ENCODE results near the gene PRKD1. TPM values are rescaled to one million over a fixed set of nuclear protein-coding genes. Genes with fewer than 3 reads are reported as not detected.
"Not testable (repeated sequence)": the region's sequence is repeated elsewhere in the genome, so short reads cannot be mapped to it uniquely, and the experiment has no call there.

The PRKD1 gene
- total RNA-seq, 2 donors from 2014 or later = not detected

DNA sequence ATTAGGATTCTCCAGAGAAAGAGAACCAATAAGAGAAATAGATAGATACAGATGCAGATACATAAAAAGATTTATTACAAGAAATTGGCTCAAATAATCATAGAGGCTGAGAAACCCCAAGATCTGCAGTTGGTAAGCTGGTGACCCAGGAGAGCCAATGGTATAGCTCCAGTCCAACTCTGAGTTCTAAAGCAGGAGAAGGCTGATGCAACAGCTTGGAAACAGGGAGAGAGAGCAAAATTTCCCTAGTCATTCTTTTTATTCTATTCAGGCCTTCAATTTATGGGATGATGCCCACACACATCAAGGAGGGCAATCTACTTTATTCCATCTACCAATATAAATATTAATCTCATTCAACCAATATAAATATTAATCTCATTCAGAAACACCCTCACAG is 218.2 kb downstream of the PRKD1 start:
- peaks cover 22 to 23% of the 10 kb centered on the region in 2 donors for H3K9me3 Mint-ChIP-seq
- no peak overlapping the region for H3K27ac Mint-ChIP-seq
- ATAC-seq (no peak), DNase-seq (ENCODE audit: low spot score in 2 of 2) (no peak)
- no peaks in the 10 kb centered on the region for H3K36me3 Mint-ChIP-seq

DNA sequence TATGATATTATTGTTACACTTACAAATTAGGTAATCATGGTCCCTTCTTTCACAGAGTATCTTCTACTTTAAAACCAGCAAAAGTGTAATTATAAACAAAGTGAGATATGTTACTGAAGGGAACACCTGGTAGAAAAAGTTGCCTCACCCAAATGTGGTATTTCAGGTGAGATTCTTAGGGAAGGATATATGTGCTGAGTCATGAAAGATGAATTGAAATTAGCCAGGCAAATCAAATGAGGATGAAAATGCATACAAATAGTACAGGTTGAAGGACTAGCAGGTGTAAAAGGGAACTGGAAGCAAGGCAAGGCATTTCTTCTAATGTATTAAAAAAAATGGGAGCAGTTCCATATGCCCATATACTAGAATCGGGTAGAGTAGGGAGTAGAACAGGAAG is 220.9 kb downstream of the PRKD1 start:
- ATAC-seq (no peak), DNase-seq (ENCODE audit: low spot score in 2 of 2) (no peak)
- H3K27ac Mint-ChIP-seq = no peak overlapping the region
- no peaks in the 10 kb centered on the region for H3K36me3 Mint-ChIP-seq
- peaks cover 24 to 26% of the 10 kb centered on the region in 2 donors for H3K9me3 Mint-ChIP-seq

DNA sequence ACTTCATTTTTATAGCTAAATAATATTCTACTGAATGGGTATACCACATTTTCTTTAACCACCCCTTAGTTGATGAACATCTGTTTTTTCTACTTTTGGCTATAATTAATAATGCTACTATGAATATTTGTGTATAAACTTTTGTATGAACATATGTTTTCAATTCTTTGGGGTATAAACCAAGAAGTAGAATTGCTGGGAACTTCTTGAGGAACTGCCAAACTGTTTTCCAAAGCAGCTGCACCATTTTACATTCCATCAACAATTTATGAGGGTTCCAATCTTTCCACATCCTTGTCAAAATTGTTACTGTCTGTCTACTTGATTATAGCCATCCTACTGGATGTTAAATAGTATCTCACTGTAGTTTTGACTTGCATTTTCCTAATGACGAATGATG is 221.8 kb downstream of the PRKD1 start:
- Mint-ChIP-seq H3K27ac (no peak overlapping the region), H3K36me3 (no peaks in the 10 kb centered on the region), H3K9me3 (peaks cover 21 to 23% of the 10 kb centered on the region in 2 donors)
- ATAC-seq (no peak), DNase-seq (ENCODE audit: low spot score in 2 of 2) (no peak)

DNA sequence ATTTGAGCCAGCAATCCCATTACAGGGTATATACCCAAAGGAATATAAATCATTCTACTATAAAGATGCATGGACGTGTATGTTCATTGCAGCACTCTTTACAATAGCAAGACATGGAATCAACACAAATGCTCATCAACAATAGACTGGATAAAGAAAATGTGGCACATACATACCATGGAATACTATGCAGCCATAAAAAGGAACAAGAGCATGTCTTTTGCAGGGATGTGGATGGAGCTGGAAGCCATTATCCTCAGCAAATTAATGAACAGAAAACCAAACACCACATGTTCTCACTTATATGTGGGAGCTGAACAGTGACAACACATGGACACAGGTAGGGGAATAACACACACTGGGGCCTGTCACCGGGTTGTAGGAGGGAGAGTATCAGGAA is 238.1 kb downstream of the PRKD1 start:
- H3K9me3 Mint-ChIP-seq = peaks cover 16 to 27% of the 10 kb centered on the region in 2 donors
- not testable (repeated sequence) for H3K27ac Mint-ChIP-seq; DNase-seq (ENCODE audit: low spot score in 2 of 2); ATAC-seq; H3K36me3 Mint-ChIP-seq

GRCh38 chr14:29687866-29688265 is 239.8 kb downstream of the PRKD1 start:
- ATAC-seq (no peak), DNase-seq (ENCODE audit: low spot score in 2 of 2) (no peak)
- H3K27ac Mint-ChIP-seq = no peak overlapping the region
- H3K36me3 Mint-ChIP-seq = peaks cover 0 to 7% of the 10 kb centered on the region in 2 donors
- peaks cover 19 to 29% of the 10 kb centered on the region in 2 donors for H3K9me3 Mint-ChIP-seq

DNA sequence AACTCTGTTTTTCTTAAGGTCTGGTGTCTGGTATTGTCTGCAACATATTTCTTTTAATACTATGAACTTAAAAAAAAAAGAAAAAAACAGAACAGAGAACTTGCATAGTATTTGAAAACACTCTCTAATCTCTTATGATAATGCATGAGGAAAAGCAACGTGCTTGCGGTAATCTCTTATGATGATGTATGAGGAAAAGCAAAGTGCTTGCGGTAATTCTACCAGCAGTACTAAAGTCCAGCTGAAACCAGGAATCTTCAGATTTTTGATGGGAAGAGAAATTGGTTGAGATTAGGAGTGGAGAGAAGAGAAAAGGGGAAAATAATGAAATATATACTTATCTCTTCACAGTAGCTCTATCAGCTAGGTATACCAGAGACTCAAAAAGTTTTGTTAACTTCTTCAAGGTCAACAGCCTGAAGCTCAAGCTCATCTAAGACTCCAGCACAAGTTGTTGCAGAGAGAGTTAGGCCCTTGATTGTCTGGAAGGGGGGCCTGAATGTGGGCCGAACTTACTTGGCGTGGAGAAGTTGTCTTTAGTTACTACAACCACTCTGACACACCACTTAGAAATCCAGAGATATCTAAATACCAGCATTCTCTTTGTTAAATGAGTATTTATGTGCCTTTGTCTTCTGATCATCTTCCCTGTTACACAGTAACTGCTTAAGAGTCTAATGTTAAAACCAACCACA is 240.4 kb downstream of the PRKD1 start:
- Mint-ChIP-seq H3K36me3 (peaks cover 0 to 7% of the 10 kb centered on the region in 2 donors), H3K9me3 (peaks cover 21 to 32% of the 10 kb centered on the region in 2 donors), H3K27ac (no peak overlapping the region)
- DNase-seq (ENCODE audit: low spot score in 2 of 2) (no peak), ATAC-seq (no peak)

- H3K36me3 Mint-ChIP-seq = peaks cover 0 to 4% of the 10 kb centered on the region in 2 donors
- no peak for DNase-seq (ENCODE audit: low spot score in 2 of 2)
- no peak for ATAC-seq
- H3K27ac Mint-ChIP-seq = no peak overlapping the region
- peaks cover 21 to 32% of the 10 kb centered on the region in 2 donors for H3K9me3 Mint-ChIP-seq
These were observed 242.7 kb downstream of the PRKD1 start for GRCh38 chr14:29684926-29685325.

GRCh38 chr14:29682789-29683188 is 244.9 kb downstream of the PRKD1 start:
- ATAC-seq (no peak), DNase-seq (ENCODE audit: low spot score in 2 of 2) (no peak)
- H3K27ac Mint-ChIP-seq = no peak overlapping the region
- peaks cover 20 to 27% of the 10 kb centered on the region in 2 donors for H3K9me3 Mint-ChIP-seq
- peaks cover 0 to 4% of the 10 kb centered on the region in 2 donors for H3K36me3 Mint-ChIP-seq

GRCh38 chr14:29681316-29681715 is 246.3 kb downstream of the PRKD1 start:
- peaks cover 20 to 23% of the 10 kb centered on the region in 2 donors for H3K9me3 Mint-ChIP-seq
- H3K36me3 Mint-ChIP-seq = peaks cover 0 to 4% of the 10 kb centered on the region in 2 donors
- no peak overlapping the region for H3K27ac Mint-ChIP-seq
- no peak for ATAC-seq
- no peak for DNase-seq (ENCODE audit: low spot score in 2 of 2)

GRCh38 chr14:29674566-29675285 is 252.9 kb downstream of the PRKD1 start:
- Mint-ChIP-seq H3K9me3 (peaks cover 5 to 13% of the 10 kb centered on the region in 2 donors), H3K36me3 (no peaks in the 10 kb centered on the region), H3K27ac (no peak overlapping the region)
- ATAC-seq = no peak
- DNase-seq (ENCODE audit: low spot score in 2 of 2) = no peak

DNA sequence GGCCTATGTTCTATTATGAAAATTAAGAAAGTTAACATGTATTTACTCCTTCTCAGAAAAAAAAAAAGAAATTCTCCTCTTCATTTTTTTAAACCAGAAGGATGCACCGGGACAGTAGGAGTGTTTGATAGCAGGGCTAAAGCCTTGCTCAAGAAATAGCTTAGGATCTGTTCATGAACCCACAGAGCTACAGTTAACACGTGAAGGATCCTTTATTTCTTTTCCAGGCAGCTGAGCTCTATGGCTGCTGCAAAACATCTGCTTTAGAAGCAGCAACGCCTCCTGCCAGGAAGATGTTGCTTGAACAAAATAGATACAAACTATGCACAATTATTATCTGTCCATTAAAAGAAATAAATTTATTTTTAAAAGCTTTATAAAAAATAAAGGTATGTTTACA is 254.8 kb downstream of the PRKD1 start:
- DNase-seq (ENCODE audit: low spot score in 2 of 2) (no peak), ATAC-seq (no peak)
- Mint-ChIP-seq H3K36me3 (no peaks in the 10 kb centered on the region), H3K27ac (no peak overlapping the region), H3K9me3 (peaks cover 5 to 8% of the 10 kb centered on the region in 2 donors)

DNA sequence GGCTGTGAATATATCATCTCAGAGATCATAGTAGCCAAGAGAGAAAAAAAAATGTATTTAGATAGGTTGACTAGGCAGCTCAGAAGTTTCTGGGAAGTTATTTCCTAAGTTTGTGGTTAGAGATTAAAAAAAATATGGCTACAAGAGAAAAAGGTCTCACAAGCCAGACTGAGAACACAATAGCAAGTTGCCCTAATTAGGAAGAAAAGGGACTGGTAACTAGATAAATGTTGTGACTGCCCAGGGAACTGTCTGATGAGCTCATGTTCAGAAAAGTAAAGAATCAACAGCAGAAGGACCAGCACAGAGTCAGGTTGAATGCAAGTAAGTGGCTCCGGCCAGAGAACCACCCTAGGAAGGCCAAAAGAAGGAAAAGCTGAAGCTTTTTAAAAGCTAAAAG is 256.6 kb downstream of the PRKD1 start:
- DNase-seq (ENCODE audit: low spot score in 2 of 2) = no peak
- ATAC-seq = no peak
- Mint-ChIP-seq H3K27ac (no peak overlapping the region), H3K9me3 (peaks cover 5 to 8% of the 10 kb centered on the region in 2 donors), H3K36me3 (no peaks in the 10 kb centered on the region)

GRCh38 chr14:29668201-29668600 is 259.4 kb downstream of the PRKD1 start:
- Mint-ChIP-seq H3K9me3 (peaks cover under 1 to 5% of the 10 kb centered on the region in 2 donors), H3K27ac (no peak overlapping the region), H3K36me3 (no peaks in the 10 kb centered on the region)
- ATAC-seq (no peak), DNase-seq (ENCODE audit: low spot score in 2 of 2) (no peak)

DNA sequence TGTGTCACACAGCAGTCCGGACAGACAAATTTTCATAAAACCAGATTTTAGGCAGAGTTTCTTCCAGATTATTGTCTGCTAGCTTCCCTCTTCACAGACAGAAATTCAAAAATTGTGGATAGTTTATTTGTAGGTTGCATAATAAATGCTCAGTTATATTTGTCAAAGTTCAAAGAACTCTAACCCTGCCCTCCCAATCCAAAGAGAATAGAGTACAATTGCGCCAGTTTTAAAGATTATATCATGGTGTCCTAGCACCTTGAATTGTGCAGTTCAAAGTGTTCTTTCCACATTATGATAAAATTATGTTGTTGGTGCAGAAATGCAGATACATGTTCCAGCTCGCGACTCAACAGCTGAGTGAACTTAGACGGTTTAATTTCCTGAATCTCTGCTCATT is 263.1 kb downstream of the PRKD1 start:
- Mint-ChIP-seq H3K36me3 (no peaks in the 10 kb centered on the region), H3K27ac (no peak overlapping the region), H3K9me3 (peaks cover 1 to 9% of the 10 kb centered on the region in 2 donors)
- no peak for DNase-seq (ENCODE audit: low spot score in 2 of 2)
- ATAC-seq = no peak

GRCh38 chr14:29663281-29663801 is 264.3 kb downstream of the PRKD1 start:
- H3K27ac Mint-ChIP-seq = no peak overlapping the region
- ATAC-seq (no peak), DNase-seq (ENCODE audit: low spot score in 2 of 2) (no peak)
- H3K9me3 Mint-ChIP-seq = peaks cover 4 to 12% of the 10 kb centered on the region in 2 donors
- H3K36me3 Mint-ChIP-seq = no peaks in the 10 kb centered on the region

- ATAC-seq = no peak
- no peak for DNase-seq (ENCODE audit: low spot score in 2 of 2)
- Mint-ChIP-seq H3K9me3 (peaks cover 7 to 13% of the 10 kb centered on the region in 2 donors), H3K27ac (no peak overlapping the region), H3K36me3 (peaks cover 3 to 4% of the 10 kb centered on the region in 2 donors)
These were observed 272.6 kb downstream of the PRKD1 start for GRCh38 chr14:29654901-29655550.

GRCh38 chr14:29653303-29653702 is 274.3 kb downstream of the PRKD1 start:
- peaks cover 12 to 13% of the 10 kb centered on the region in 2 donors for H3K36me3 Mint-ChIP-seq
- no peak for ATAC-seq
- H3K27ac Mint-ChIP-seq = no peak overlapping the region
- DNase-seq (ENCODE audit: low spot score in 2 of 2) = no peak
- peaks cover 7 to 10% of the 10 kb centered on the region in 2 donors for H3K9me3 Mint-ChIP-seq
